HG02678 (cell line): ENCODE measurements around the gene VWA7.

ENCODE experiments used
- ATAC-seq: cut with Tn5 transposase; IDR thresholded peaks from one replicate; pipeline ENCODE4 v1.9.1; 2021; ENCODE audit warnings: mild to moderate bottlenecking, moderate library complexity; ENCODE audit not compliant: unreplicated experiment

VWA7 gene

DNA sequence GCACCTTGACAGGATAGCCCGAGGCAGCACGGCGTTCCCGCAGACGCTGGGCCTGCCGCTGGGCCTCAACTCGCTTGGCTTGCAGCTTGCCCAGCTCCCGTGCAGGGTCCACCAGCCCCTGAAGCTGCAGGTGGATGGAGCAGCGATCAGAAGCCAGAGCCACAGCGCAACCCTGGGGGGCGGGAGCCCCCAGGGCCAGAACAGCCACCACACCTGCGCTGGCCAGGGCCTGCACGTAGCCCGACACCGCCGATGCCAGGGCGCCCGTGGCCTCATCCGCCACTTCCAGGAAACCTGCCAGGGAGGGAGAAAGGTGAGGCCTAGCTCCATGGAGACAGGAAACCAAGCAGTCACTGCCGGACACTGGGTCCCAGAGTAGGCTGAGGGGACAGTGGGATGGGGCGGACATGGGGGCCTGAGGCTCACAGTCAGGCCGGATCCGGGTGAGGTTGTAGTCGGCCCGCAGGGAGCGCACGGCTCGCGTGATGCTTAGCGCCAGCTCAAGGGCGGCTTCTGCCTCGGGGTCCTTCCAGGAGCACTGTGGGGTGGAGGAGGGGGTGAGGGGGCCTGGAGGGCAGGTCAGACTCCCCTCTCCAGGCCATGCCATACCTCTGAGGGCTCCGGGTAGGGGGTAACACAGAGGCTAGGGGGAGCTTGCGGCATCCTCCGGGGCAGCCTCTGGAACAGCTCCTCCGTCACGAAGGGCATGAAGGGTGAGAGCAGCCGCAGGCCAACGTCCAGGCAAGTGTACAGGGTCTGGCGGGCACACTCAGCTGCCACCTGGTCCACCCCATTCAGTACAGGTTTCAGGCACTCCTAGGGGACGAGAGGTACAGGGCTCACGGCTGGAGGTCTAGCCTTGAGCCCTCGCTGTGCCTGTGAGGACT is 2.1 kb upstream of the VWA7 start:
- ATAC-seq: no peak

DNA sequence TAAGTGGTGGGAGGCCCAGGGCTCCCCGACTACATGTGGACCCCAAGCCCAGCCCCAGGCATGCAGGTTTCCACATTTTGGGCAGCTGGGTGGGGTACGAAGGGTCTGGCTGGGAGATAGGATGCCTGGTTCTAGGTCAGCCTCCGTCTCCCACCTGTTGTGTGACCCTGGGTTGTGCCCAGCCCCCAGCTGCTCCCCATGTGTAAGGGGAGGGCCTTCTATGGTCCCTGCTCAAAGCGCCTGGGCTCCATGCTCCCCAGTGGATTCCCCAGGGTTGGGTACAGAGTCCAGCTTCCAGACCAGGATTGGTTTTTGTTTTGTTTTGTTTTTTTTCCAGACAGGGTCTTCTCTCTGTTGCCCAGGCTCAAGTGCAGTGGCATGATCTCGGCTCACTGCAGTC is 1.1 kb upstream of the VWA7 start:
- no peak for ATAC-seq

DNA sequence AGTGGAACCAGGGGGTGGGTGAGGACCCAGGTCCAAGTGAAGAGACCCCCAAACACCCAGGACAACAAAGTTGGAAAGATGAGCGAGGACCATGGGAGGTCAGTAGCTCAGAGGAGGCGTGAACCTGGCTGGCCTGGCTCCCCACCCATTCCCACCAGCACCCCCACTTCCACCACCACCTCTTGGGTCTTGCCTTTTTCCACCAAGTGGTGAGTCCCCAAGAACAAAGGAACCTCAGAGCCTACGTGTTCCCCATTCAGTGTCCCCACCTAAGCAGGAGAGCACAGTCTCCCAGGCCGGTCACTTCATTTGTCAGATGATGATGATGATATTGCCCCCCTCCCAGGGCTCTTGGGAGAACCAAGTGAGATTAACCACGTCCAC is 531 bp upstream of the VWA7 start:
- no peak for ATAC-seq

DNA sequence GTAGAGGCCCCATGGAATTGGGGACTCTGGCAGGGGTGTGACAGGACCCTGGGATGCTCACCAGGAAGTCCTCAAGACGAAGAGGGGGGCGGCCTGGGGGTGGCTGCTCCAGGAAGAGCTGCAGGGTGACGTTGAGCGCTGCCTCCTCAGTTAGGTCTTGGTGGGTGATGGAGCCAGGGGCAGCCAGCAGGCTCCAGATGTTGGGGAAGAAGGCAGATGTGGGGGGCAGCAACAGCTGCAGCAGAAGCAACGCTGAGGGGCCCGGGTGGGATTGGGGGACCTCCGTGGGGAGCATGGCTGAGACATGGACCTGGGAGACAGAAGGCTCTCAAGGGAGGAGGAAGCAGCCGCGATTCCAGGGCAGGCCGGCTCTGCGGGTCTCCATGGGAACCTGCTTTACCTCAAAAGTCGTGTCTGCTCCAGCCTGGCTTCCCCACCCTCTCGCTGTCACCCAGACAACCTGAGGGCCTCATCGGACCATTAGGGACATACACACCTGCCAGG is 591 bp downstream of the VWA7 start:
- no peak for ATAC-seq

DNA sequence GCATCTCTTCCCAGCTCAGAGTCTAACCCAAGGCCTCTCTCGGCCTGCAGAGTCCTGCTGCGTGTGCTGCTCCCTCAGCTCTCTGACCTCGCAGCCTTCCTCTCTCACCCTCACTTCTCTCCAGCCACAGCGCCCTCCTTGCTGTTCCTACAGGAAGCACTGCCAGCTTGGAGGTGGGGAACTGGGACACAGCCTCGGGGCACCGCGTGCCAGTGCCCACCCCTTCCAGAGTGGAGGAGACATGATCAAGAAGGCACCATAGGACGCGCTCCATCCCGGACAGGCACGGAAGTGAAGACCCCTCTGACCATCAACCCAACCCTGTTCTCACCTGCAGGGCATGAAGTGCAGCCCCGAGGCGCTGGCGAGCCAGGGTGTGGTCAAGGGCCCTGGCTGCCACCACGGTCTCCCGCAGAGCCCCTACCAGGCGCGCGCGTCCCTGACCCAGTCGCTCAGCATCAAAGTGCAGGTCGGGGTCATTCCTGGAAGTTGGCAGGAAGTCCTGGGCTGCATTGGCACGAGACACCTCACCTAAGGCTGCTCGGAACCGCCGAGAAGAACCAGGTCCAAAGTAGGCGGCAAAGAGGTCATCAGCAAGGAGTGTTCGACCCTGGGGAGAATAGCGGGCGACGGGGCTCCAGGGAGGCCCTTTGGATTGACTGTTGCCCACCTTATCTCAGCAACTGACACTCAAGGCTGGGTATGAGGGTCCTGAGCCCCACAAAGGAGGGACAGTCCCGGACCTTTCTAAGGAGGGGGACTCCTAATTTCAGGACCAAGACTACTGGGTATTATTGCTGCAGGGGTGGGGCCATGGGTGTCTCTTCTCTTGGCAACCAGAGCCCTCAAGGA is 1.3 kb downstream of the VWA7 start:
- no peak for ATAC-seq

DNA sequence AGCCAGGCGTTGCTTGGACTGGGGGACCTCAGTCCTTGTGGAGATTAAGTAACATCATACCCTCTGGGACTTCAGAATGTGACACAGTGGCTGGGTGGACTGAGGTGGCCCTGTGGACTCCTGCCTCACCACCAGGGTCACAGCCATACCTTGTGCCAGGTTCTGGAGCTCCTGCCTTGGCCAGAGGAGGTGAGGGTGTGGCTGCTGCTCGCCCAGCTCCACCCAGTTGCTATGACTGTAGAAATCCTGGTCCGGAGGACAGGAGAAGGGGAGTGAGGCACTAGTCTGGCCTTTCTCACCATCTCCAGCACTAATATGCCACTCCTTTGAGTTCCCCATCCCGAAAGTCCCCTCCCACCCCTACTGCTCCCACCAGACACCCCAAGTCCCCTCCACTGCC is 1.9 kb downstream of the VWA7 start:
- ATAC-seq: no peak

DNA sequence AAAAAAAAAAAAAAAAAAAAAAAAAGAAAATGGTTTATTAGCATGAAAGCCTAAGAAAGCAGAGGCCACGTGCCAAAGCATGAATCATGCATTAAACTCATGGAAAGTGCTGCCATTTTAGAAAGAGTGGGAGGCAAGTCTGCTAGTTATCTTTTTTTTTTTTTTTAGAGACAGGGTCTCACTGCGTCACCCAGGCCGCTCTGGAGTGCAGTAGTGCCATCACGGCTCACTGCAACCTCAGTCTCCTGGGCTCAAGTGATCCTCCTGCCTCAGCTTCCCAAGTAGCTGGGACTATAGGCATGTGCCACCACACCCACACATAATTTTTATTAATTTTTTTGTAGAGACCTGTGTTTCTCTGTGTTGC is 5.2 kb downstream of the VWA7 start:
- no peak for ATAC-seq

DNA sequence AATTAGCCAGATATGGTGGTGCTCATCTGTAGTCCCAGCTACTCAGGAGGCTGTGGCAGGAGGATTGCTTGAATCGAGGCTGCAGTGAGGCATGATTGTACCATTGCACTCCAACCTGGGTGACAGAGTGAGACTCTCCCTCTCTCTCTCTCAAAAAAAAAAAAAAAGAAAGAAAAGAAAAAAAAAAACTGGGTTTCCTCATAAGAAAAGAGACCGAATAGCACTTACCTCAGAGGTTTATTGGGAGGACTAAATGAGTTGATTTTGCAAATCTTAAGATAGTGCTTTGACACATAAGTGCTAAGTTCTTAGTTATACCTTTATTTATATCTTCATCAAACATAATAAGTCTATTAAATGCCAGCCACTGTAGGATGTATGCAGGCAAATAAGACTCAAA is 6.3 kb downstream of the VWA7 start:
- no peak for ATAC-seq

DNA sequence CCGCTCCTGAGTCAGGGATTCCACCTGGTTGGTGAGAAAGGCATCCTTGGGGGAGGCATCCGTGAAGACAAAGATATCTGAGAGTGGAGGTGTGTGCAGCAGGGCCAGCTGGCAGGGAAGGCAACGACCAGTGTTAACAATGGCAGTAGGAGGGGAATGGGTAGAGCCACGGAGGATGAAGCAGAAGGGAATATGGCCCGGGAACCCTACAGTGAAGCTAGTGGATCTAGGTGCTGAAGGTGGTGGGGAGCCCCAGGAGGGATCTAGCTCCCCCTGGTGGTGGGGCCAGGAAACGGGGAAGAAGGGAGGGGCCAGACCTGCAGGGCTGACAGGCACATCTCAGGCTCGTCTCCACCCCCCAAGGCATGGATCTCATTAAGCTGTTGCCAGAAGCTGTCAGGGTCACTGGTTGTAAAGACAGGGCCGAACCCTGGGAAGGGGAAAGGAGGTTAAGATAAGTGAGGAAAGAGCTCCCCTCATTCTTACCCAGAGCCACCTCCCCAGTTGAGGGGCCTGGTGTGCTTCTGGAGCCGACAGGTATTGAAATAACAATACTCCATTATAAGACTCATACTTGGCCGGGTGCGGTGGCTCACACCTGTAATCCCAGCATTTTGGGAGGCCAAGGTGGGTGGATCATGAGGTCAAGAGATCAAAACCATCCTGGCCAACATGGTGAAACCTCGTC is 7.3 kb downstream of the VWA7 start:
- ATAC-seq: no peak

DNA sequence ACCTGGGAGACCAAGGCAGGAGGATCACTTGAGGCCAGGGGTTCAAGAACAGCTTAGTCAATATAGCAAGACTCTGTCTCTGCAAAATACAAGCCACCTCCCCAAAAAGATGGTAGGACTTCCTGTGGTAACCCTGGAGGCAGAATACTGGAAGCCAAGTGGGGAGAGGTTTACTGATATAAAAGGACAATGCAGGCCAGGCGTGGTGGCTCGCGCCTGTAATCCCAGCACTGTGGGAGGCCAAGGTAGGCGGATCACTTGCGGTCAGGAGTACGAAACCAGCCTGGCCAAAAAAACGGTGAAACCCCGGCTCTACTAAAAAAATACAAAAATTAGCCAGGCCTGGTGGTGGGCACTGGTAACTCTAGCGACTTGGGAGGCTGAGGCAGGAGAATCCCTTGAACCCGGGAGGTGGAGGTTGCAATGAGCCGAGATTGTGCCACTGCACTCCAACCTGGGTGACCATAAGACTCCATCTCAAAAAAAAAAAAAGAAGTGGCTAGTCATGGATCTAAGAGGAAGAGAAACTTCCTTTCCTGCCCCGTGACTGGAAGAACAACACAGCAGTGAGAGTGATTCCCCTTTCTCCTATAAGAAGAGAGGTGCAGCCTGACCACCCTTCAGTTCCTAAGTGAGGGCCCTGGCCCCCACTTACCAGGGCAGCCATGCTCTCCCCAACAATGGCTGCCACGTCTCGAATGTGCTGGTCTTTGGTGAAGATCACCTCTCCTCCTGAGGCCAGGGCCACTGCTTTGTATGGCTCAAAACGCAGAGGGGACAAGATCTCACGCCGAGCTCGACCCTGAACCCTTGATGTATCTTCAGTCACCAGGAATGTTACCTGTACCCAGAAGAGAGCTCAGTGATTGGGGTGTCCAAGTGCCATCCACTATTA is 8.5 kb downstream of the VWA7 start:
- no peak for ATAC-seq

DNA sequence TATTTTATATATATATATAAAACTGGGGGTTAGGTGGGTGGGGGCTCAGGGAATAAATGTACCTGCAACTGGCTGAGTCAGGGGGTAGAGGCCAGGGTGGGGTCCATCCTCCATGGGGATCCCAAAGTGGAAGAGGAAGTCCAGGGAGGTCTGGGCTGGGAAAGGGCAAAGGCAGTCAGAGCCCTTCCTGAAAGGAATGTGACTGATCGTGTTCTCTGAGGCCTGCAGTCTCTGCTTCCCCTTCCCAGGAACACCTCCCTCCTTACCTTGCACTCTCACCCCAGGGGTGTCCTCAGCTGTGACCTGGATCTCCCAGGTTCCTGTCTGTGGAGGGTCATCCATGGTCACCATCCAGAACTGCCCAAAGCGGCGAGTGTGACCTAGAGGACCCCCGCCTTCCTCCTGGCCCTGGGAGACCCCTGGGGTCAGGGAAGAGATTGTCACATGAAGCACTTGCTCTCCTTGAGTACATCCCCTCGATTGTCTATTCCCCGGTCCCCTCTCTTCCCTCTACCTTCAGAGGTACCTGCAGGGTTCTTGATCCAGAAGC is 10.0 kb downstream of the VWA7 start:
- no peak for ATAC-seq

DNA sequence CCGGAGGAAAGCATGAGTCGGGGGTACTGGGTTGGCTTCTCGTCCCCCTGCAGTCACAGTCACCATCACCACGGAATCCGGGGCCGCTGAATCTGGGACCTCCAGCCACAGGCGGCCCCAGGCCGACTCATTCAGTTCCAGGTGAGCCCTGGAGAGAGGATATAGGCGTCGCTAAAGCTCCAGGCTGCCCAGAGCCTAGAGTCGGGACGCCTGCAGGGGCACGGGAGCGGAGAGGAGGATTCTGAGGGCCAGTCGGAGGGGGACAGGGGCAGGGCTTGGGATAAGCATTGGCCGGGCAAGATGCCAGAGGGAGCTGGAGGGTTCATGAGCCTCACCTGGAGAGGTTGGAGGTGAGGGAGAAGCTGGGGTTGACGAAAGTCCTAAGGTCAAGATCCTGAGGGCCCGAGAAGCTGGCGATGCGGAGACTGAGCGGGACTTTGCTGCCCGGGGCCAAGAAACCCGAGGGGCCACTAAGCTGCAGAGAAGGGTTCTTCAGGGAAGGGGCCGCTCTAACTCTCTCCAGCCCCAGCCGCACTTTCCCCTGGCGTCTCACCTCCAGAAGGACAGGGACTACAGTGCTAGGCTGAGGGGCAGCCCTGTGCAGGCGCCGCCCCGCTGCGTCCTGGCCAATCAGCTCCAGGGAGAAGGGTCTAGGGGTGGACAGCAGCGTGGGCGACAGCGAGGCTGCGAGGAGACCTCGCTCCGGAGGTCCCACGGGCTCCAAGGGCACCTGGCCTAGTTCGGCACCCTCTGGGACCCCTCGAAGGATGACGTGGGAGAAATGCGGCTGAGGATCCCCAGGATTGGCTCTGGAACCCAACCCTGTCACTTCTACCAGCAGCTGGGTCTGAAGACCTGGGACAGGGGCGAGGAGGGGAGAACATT is 11.0 kb downstream of the VWA7 start:
- no peak for ATAC-seq

DNA sequence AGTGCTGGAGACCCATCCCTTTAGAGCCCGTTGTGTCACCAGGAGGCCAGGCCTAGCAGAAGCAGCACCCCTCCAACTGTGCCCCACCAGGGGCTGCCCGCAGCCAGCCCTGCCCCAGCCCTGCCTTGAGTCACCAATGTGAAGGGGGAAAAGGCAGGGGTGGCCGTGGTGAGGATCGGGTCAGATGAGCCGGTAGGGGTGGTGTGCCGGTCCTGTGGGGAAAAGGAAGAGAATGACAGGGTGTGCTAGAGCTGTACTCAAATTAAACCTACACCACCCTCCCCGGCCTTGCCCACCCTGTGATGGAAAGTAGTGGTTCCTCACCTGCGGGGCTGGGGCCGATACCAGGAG is 11.6 kb downstream of the VWA7 start:
- ATAC-seq: no peak

DNA sequence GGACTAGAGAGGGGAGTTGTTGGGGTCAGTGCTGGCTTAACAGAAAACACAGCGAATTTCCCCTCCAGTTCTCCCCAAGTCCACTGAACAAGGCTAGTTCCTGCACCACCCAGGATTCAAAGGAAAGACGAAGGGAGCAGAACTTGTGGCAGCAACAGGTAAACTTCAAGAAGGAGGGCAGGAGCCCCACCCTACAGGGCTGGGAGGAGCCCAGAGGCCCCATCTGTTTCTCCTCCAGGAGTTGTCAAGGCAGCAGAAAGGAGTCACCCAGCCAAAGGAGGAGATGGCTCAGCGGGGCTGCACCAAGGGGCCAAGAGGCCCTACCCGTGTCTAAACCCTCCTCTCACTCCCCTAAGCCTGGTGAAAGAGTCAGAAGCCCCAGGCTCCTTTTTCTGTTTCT is 12.9 kb downstream of the VWA7 start:
- ATAC-seq: no peak

DNA sequence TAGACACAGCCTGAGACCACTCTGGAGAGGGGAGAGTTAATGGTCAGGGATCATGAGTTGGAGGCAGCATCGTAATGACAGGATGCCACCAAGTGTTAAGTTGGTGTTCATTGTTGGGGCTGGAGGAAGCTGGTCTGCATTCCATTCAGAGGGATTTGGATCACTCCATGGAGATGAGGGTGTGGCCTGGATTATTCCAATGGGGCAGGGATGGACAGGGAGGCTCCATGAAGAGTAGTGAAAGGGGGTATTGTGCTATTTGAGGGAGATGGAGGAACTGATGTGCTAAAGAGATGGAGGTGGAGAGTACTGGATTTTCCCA is 13.5 kb downstream of the VWA7 start:
- ATAC-seq: no peak

DNA sequence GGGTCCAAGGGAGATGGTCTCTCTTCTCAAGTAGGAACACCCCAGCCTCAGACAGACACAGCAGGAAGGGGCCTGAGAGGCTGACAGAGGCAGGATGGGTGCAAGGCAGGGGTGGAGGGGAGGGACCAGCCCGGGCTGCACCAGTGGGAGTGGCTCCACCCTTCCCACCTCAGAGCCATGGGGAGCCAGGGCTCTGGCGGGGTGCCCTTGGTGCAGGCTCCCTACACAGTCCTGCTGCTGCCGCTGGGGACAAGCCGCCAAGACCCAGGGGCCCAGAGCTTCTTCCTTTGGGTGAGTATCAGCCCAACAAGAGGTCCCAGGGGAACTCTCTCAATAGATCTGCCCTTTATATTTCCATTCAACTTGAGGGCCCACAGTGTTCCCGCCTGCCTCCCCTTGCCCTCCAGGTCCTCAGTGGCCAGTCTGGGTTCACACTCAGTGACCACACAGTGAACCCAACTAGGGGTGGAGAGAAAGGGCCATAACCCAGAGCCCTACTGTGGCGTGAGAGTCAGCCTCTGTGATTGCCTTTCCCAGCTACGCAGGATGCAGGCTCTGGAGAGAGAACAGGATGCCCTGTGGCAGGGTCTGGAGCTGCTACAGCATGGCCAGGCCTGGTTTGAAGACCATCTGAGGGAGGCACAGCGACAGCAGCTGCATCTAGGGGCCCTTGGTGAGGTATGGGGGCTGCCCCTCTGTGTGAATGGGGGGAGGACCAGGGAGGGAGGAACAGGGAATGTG is 14.1 kb downstream of the VWA7 start:
- no peak for ATAC-seq

DNA sequence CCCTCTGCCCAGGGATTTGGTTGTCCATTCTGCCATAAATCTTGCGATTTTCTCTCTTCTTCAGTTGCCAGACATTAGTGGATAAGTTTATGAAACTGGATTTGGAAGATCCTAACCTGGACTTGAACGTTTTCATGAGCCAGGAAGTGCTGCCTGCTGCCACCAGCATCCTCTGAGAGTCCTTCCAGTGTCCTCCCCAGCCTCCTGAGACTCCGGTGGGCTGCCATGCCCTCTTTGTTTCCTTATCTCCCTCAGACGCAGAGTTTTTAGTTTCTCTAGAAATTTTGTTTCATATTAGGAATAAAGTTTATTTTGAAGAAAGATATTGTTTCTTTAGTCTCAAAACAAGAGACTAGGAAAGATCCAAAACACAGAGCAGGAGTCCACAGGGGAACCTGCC is 14.8 kb downstream of the VWA7 start, which contains the start of gene SAPCD1:
SAPCD1 (plus strand) TSS at position 301 of the 400 bp plus-strand sequence. CDS start 399 bp downstream, outside the sequence.
- no peak for ATAC-seq

DNA sequence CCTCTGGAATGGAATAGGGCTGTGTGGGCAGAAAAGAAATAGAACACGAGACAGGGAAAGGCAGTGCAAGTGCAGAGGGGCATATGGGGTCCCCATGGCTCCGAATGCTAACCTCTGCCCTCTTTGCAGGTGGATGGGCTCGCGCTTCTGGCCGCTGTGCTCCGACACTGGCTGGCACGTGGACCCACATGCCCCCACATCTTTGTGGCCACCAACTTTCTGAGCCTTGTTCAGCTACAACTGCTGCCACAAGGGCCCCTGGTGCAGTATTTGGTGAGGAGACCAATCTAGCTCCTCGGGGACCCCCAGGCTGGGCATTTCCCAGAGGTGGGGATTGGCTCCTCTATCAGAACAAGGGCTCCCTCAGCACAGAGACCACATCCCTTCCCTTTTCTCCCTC is 15.8 kb downstream of the VWA7 start:
- no peak for ATAC-seq

DNA sequence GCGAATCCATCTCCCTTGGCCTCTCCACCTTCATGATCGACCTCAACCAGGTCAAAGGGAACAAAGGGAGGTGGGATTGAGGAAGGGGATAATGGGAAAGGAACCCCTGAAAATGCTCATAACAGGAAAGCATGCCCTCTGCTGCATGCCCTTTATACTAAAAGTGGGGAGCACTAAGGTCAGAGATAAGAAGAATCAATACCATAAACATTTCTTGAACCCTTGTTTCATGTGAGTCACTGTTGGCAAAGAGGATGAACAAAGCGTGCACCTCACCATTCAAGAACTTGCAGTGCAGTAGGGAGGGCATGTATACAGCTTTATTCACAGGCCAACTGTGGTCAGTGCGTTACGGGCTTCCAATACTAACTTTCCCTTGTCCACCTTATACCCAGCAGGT is 16.3 kb downstream of the VWA7 start:
- ATAC-seq: no peak
